Measurements from ENCODE around the gene GRIN2A. TPM values are rescaled to one million over a fixed set of nuclear protein-coding genes. Genes with fewer than 3 reads are reported as not detected.

The GRIN2A gene
- total RNA-seq, 1 donor from 2014 or later: not detected

DNA sequence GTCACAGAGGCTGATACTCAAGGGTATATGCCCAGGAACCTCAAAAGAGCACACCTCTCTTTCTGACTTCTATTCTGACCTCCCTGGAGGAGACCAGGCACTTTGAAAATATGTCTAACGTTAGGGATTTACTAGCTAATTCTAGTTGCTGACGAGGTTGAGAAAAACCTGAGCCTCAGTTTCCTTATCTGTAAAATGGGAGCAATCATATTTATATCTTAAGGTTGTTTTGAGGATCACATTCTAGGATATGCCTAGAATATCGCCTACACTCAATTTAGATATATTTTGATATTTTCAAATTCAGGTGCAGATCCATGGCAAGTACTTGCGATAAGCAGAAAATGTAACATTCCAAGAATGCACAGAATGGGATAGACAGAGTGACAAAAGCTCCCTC lies 425.8 kb downstream of the GRIN2A start:
- H3K4me3 ChIP-seq (ENCODE audit: low read depth, low read length): no peak overlapping the region
- no peak for TF ChIP-seq CTCF (conservative IDR thresholded peaks at IDR 0.05; ENCODE audit: low read depth, low read length)
- DNase-seq (ENCODE audit: low read depth): no peak

GRCh38 chr16:9755081-9755480 lies 427.1 kb downstream of the GRIN2A start:
- no peak for TF ChIP-seq CTCF (conservative IDR thresholded peaks at IDR 0.05; ENCODE audit: low read depth, low read length)
- DNase-seq (ENCODE audit: low read depth): no peak
- H3K4me3 ChIP-seq (ENCODE audit: low read depth, low read length): no peak overlapping the region

DNA sequence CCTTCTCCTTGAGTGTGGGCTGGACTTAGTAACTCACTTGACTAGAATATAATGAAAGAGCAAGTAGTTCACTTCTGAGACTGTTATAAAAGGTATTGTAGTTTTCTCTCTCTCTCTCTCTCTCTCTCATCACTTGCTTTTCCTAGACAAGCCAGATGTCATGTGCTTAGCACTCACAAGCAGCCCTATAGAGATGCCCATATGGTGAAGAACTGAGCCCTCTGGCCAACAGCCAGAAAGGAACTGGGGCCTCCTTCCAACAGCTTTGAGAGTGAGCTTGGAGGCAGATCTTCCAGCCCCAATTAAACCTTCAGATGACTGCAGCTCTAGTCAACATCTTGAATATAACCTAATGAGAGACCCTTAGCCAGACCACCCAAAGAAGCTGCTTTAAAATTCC lies 440.5 kb downstream of the GRIN2A start:
- TF ChIP-seq CTCF (conservative IDR thresholded peaks at IDR 0.05; ENCODE audit: low read depth, low read length): no peak
- DNase-seq (ENCODE audit: low read depth): no peak
- no peak overlapping the region for H3K4me3 ChIP-seq (ENCODE audit: low read depth, low read length)

DNA sequence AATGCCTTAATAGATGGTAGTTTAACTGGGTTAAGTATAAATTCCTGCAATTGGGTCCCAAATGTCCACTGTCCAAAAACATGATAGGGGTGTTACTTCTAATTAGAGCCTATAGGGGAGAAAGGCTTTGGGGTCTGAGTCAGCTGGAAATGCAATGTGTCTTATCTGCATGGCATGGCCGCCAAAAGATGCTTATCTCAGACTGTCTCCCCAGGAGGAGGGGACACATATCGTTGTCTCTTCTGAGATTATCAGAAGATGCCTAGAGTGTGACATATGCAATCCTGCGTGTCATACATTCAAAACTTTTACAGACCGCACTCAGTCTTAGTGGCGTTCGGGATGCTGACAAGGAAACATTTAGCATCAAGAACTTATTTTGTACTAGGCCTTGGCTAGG lies 442.9 kb downstream of the GRIN2A start:
- DNase-seq (ENCODE audit: low read depth): no peak
- H3K4me3 ChIP-seq (ENCODE audit: low read depth, low read length): no peak overlapping the region
- TF ChIP-seq CTCF (conservative IDR thresholded peaks at IDR 0.05; ENCODE audit: low read depth, low read length): no peak

- DNase-seq (ENCODE audit: low read depth): no peak
- TF ChIP-seq CTCF (conservative IDR thresholded peaks at IDR 0.05; ENCODE audit: low read depth, low read length): no peak
- H3K4me3 ChIP-seq (ENCODE audit: low read depth, low read length): no peak overlapping the region
Measured at GRCh38 chr16:9738690-9739089, 443.5 kb downstream of the GRIN2A start.

GRCh38 chr16:9736547-9736946 lies 445.7 kb downstream of the GRIN2A start:
- TF ChIP-seq CTCF (conservative IDR thresholded peaks at IDR 0.05; ENCODE audit: low read depth, low read length): no peak
- no peak for DNase-seq (ENCODE audit: low read depth)
- no peak overlapping the region for H3K4me3 ChIP-seq (ENCODE audit: low read depth, low read length)

GRCh38 chr16:9723136-9723535 lies 459.1 kb downstream of the GRIN2A start:
- DNase-seq (ENCODE audit: low read depth): no peak
- no peak for TF ChIP-seq CTCF (conservative IDR thresholded peaks at IDR 0.05; ENCODE audit: low read depth, low read length)
- no peak overlapping the region for H3K4me3 ChIP-seq (ENCODE audit: low read depth, low read length)
